Stimulated activated CD8-positive, alpha-beta memory T cell treated with anti-CD3 and anti-CD28 coated beads, Interleukin-2, amount 100 ng/mL, for 48 hours (primary cell): ENCODE measurements around the gene KCNC3.

Source experiments
- DNase-seq, 2 donors: peaks; one replicate each; pipeline ENCODE4 v3.0.0-alpha.2; 2020; ENCODE audit warnings: low read depth in 2 of 2

Gene KCNC3

GRCh38 chr19:50311723-50312635 lies 17.2 kb downstream of the KCNC3 start:
- DNase-seq, result no peak

GRCh38 chr19:50310759-50311465 lies 18.3 kb downstream of the KCNC3 start:
- DNase-seq, result no peak

DNA sequence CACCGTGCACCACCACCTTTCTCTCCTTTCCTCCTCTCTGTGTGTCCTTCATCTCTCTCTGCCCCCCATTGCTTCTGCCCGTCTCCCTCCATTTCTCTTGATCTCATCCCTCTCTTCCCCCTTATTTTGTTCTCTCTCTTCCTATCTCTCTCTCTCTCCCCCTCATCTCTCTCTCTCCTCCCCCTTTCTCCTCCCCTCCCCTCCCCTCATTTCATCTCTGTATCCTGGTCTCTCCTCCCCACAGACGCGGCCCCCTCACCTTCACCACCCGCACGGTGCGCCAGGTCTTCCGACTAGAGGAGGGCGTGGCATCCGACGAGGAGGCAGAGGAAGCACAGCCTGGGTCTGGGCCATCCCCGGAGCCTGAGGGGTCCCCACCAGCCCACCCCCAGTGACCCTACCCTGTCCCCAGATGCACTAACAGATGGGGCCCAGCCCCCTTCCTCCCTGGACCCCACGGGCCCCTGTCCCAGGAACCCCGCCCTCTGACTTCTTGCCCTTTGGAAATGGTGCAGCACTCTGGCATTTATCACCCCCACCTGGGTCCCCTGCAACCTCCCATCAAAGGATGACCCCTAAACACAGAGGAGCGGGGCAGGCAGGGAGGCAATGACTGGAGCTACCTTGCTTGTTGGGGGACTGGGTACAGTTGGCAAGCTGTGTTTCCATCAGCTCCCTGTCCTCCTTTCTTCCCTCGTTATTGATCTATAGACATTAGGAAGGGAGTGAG lies 19.6 kb downstream of the KCNC3 start:
- no peak for DNase-seq

- no peak for DNase-seq
Measured at GRCh38 chr19:50308991-50309390, 20.2 kb downstream of the KCNC3 start.

DNA sequence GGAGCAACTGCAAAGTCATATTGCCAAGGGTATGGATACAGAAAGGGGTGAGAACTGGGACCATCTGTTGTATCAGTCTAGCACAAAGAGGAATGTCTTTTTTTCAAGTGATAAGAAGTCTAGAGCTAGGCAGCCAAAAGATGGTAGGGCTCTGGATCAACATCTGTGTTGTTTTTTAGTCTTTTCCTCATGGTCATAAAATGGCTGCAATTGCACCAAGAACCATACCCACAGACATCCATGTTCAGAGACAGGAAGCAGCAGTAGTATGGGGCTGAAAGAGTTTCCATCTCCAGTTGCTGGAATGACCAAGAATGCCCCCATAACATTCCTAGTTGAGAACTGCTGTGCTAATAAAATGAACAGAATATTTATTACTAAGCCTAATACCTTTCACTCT lies 25.6 kb downstream of the KCNC3 start:
- no peak for DNase-seq

DNA sequence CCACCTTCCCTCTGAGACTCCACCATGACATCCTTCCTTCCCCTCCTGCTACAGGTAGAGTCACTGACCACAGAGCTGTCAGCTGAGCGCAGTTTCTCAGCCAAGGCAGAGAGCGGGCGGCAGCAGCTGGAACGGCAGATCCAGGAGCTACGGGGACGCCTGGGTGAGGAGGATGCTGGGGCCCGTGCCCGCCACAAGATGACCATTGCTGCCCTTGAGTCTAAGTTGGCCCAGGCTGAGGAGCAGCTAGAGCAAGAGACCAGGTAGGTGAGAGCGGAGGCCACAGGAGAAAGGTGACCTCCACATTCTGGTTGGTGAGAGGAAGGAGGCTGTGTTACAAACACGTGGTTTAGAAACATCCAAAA lies 27.6 kb downstream of the KCNC3 start:
- DNase-seq, result no peak

- DNase-seq, result no peak
Measured at GRCh38 chr19:50300814-50301606, 28.2 kb downstream of the KCNC3 start.

DNA sequence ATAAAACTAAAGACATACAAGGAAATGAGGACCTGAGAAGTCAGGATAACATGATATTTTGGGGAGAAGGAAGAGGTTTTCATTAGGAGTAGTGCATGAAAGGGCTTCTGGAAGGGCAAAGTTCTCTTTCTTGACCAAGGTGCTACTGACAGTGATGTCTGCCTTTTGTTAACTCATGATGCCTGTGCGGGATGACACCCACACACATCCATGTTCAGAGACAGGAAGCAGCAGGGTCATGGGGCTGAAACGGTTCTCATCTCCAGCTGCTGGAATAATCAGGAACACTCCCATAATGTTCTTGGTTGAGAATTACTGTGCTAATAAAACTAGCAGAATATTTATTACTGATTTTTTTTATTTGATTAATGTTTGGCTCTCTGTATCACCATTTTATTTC lies 29.1 kb downstream of the KCNC3 start:
- DNase-seq, result no peak

DNA sequence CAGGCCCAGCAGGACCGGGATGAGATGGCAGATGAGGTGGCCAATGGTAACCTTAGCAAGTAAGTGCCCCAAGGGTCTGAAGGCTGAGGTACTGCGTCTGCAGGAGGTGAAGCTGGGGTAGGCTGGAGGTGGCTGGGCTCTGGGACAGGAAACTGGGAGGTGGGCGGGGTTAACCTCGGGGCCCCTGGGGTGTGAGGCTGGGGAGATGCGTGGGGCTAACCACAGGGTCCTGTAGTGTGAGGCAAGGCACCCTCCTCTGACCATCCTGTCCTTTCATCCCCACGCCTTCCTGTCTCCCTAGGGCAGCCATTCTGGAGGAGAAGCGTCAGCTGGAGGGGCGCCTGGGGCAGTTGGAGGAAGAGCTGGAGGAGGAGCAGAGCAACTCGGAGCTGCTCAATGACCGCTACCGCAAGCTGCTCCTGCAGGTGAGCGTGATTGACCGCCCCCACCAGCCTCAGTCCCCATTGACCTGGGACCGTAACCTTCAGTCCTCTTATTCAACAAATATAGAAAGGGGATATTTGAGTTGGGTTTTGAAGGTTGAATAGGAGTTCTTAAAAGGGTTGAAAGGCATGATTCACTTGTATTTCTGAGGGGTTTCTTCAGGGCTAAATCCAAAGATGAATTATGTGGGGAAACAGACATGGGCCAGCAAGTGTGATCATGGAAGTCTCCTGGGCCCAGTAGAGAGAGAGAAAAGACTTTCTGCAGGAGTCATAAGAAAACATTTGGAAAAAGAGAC lies 35.7 kb downstream of the KCNC3 start:
- DNase-seq, result no peak

GRCh38 chr19:50292216-50292827 lies 36.9 kb downstream of the KCNC3 start:
- no peak for DNase-seq

DNA sequence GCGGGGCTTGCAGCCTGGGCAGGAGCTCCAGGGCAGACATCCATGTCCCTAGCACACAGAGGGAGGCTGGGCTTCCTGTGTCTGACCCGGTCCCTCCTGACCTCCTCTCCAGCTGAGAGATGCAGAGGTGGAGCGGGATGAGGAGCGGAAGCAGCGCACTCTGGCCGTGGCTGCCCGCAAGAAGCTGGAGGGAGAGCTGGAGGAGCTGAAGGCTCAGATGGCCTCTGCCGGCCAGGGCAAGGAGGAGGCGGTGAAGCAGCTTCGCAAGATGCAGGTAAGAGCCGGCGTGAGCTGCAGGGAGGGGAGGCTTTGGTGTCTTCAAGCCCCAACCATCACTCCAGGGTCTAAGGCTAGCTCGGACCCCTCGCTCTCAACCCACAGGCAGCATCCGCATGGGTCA lies 38.4 kb downstream of the KCNC3 start:
- no peak for DNase-seq

GRCh38 chr19:50290011-50290410 lies 39.2 kb downstream of the KCNC3 start:
- DNase-seq, result no peak

GRCh38 chr19:50288954-50289353 lies 40.2 kb downstream of the KCNC3 start:
- DNase-seq, result no peak

DNA sequence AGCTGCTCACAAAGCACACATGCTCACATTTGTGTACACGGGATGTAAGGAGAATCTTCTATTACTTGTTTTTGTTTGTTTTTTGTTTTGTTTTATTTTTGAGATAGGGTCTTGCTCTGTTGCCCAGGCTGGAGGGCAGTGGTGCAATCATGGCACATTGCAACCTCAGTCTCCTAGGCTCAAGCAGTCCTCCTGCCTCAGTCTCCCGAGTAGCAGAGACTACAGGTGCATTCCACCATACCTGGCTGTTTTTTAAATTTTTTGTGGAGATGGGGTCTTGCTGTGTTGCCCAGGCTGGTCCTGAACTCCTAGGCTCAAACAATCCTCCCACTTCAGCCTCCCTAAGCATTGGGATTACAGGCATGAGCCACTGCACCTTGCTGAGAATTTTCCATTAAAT lies 41.8 kb downstream of the KCNC3 start:
- DNase-seq, result no peak

DNA sequence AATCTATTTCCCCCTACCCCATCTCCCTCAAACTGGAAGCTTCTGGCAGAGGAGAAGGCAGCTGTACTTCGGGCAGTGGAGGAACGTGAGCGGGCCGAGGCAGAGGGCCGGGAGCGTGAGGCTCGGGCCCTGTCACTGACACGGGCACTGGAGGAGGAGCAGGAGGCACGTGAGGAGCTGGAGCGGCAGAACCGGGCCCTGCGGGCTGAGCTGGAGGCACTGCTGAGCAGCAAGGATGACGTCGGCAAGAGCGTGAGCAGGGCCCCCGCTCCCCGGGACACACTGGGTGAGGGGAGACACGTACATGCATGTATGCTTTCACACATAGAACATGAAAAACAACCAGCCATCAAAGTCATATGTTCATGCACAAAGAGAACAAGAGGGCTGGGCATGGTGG lies 42.7 kb downstream of the KCNC3 start:
- no peak for DNase-seq

GRCh38 chr19:50285833-50286232 lies 43.3 kb downstream of the KCNC3 start:
- no peak for DNase-seq

GRCh38 chr19:50281491-50281890 lies 47.7 kb downstream of the KCNC3 start:
- no peak for DNase-seq

DNA sequence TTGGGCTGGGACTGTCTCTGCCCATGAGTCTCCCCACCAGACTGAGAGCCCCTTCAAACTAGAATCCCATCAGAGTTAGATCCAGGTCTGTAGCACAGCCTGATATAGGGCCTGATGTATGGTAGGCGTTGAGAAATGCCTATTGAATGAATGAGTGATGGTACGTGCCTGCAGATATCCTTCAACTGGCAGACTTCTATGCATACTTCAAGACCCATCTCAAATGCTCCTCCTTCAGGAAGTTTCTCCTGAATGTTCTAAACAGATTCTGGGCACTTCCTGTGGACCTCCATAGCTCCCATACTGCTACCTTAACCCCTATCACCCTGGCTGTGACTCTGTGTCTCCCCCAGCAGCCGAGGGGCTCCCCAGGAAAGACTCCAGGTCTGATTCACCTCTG lies 48.2 kb downstream of the KCNC3 start:
- no peak for DNase-seq

GRCh38 chr19:50280074-50280473 lies 49.1 kb downstream of the KCNC3 start:
- no peak for DNase-seq

DNA sequence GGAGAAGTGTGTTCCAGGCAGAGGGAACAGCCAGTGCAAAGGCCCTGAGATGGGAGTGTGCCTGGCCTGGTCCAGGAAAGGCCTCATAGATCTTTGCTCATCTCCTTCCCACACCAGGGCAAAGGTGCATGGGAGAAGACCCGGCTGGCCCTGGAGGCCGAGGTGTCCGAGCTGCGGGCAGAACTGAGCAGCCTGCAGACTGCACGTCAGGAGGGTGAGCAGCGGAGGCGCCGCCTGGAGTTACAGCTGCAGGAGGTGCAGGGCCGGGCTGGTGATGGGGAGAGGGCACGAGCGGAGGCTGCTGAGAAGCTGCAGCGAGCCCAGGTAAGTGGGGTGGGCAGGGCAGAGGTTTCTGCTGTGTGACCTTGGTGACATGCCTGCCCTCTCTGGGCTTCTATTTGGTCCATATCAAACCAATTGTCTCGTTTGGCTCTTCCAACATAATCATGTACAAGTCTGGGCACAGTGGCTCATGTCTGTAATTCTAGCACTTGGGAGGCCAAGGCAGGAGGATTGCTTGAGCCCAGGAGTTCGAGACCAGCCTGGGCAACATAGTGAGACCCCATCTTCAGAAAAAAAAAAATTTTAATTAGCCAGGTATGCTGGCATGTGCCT lies 51.1 kb downstream of the KCNC3 start:
- no peak for DNase-seq
